HG03135 (cell line): ENCODE results near the gene ASRGL1.

Experiments used
- ATAC-seq: cut with Tn5 transposase; IDR thresholded peaks from one replicate; pipeline ENCODE4 v1.9.1; 2021; ENCODE audit warnings: mild to moderate bottlenecking, moderate library complexity; ENCODE audit not compliant: unreplicated experiment

ASRGL1 gene

GRCh38 chr11:62411524-62411923, 74.3 kb downstream of the ASRGL1 start:
- no peak for ATAC-seq

GRCh38 chr11:62413060-62413696, 75.9 kb downstream of the ASRGL1 start:
- no peak for ATAC-seq

- ATAC-seq: no peak
Measured at GRCh38 chr11:62416596-62416995, 79.3 kb downstream of the ASRGL1 start.

- ATAC-seq: no peak
Measured at GRCh38 chr11:62418136-62418535, 80.9 kb downstream of the ASRGL1 start.

GRCh38 chr11:62418733-62419132, 81.5 kb downstream of the ASRGL1 start, which contains the start of gene SCGB1A1:
Gene SCGB1A1 (plus strand): TSS chr11:62419033. CDS start chr11:62419096, 63 bp downstream.
- no peak for ATAC-seq

- no peak for ATAC-seq
Measured at GRCh38 chr11:62419314-62419929, 82.2 kb downstream of the ASRGL1 start.

- no peak for ATAC-seq
Measured at GRCh38 chr11:62419943-62420342, 82.7 kb downstream of the ASRGL1 start.

- no peak for ATAC-seq
Measured at GRCh38 chr11:62420882-62421281, 83.6 kb downstream of the ASRGL1 start.

GRCh38 chr11:62421996-62422395, 84.7 kb downstream of the ASRGL1 start:
- ATAC-seq: no peak

GRCh38 chr11:62423012-62423411, 85.8 kb downstream of the ASRGL1 start:
- ATAC-seq: no peak

- no peak for ATAC-seq
Measured at GRCh38 chr11:62427630-62428233, 90.5 kb downstream of the ASRGL1 start.

GRCh38 chr11:62428871-62429560, 91.8 kb downstream of the ASRGL1 start:
- ATAC-seq: no peak

- ATAC-seq: no peak
Measured at GRCh38 chr11:62430425-62430824, 93.2 kb downstream of the ASRGL1 start.

GRCh38 chr11:62431171-62431901, 94.1 kb downstream of the ASRGL1 start:
- ATAC-seq: no peak

GRCh38 chr11:62432695-62433094, 95.4 kb downstream of the ASRGL1 start:
- ATAC-seq: no peak

GRCh38 chr11:62433141-62433903, 96.1 kb downstream of the ASRGL1 start:
- no peak for ATAC-seq

GRCh38 chr11:62433904-62434276, 96.6 kb downstream of the ASRGL1 start:
- ATAC-seq: no peak

GRCh38 chr11:62435846-62436660, 98.8 kb downstream of the ASRGL1 start:
- no peak for ATAC-seq

GRCh38 chr11:62437616-62438015, 100.4 kb downstream of the ASRGL1 start:
- ATAC-seq: no peak
